A549 treated with CpdA at 1 μM for 4 hours (cell line): ENCODE measurements around the gene SMG9. TPM values are rescaled to one million over a fixed set of nuclear protein-coding genes. Genes with fewer than 3 reads are reported as not detected.

Experiments
- total RNA-seq: library from RNA; stranded (reverse); fragments of 200-300 nt; extraction: Qiagen RNA extraction; gene quantifications from 5 replicates; pipeline ENCODE4 v1.2.3, GENCODE V29; 2022; ENCODE audit warnings: low read depth

SMG9 gene
- total RNA-seq, result 53.6 to 81.6 TPM (median 70.2 TPM) in 5 replicates

GRCh38 chr19:43754503-43755255 is at the start of gene SMG9:
TSS of gene SMG9 (minus strand) at chr19:43754962. CDS start at chr19:43750741, 4,221 bp downstream.

GRCh38 chr19:43802216-43802951 is 47.6 kb upstream of the SMG9 start, which contains the start of gene LYPD5:
TSS of gene LYPD5 (minus strand) at chr19:43802447. CDS start at chr19:43802380, 67 bp downstream.

GRCh38 chr19:43780706-43781525 is 26.2 kb upstream of the SMG9 start, which contains the start of gene KCNN4:
TSS of gene KCNN4 (minus strand) at chr19:43780973. CDS start at chr19:43780861, 112 bp downstream.

GRCh38 chr19:43715776-43716175 is 39.0 kb downstream of the SMG9 start, which contains the start of gene IRGC:
TSS of gene IRGC (plus strand) at chr19:43716076. CDS start at chr19:43718559, 2,483 bp downstream.

Other genes starting within 250 kb of the SMG9 start
- gene ETHE1, start 227.8 kb downstream of the SMG9 start, total RNA-seq, result 44.2 to 57.6 TPM (median 55.4 TPM) in 5 replicates
- gene ZNF575, start 221.8 kb downstream of the SMG9 start, total RNA-seq, result 1.4 to 2.7 TPM (median 1.9 TPM) in 5 replicates
- 29.6 to 33.2 TPM (median 31.3 TPM) in 5 replicates for gene XRCC1, start 179.4 kb downstream of the SMG9 start, total RNA-seq
- gene PINLYP, start 179.2 kb downstream of the SMG9 start, total RNA-seq, result 0.15 to 0.50 TPM (median 0.27 TPM) in 4 of 5 replicates, not detected in the other
- 5.1 to 9.9 TPM (median 6.5 TPM) in 5 replicates for gene IRGQ, start 158.8 kb downstream of the SMG9 start, total RNA-seq
- gene ZNF576, start 158.4 kb downstream of the SMG9 start, total RNA-seq, result 14.5 to 22.5 TPM (median 20.5 TPM) in 5 replicates
- 0.79 to 1.1 TPM (median 1.1 TPM) in 5 replicates for gene SRRM5, start 142.9 kb downstream of the SMG9 start, total RNA-seq
- 43.4 to 64.5 TPM (median 60.4 TPM) in 5 replicates for gene ZNF428, start 135.3 kb downstream of the SMG9 start, total RNA-seq
- gene CADM4, start 115.1 kb downstream of the SMG9 start, total RNA-seq, result 6.5 to 12.9 TPM (median 10.0 TPM) in 5 replicates
- gene PLAUR, start 84.8 kb downstream of the SMG9 start, total RNA-seq, result 120 to 136 TPM (median 123 TPM) in 5 replicates
- not detected in 5 replicates for gene IRGC, start 38.9 kb downstream of the SMG9 start, total RNA-seq
- 47.6 to 69.1 TPM (median 56.3 TPM) in 5 replicates for gene KCNN4, start 26.0 kb upstream of the SMG9 start, total RNA-seq
- 0.21 to 0.44 TPM (median 0.34 TPM) in 3 of 5 replicates, not detected in the others for gene LYPD5, start 47.5 kb upstream of the SMG9 start, total RNA-seq
- gene ZNF283, start 72.4 kb upstream of the SMG9 start, total RNA-seq, result 3.5 to 5.4 TPM (median 4.1 TPM) in 5 replicates
- 0.20 to 0.43 TPM (median 0.23 TPM) in 5 replicates for gene ZNF404, start 129.0 kb upstream of the SMG9 start, total RNA-seq
- 10.3 to 12.8 TPM (median 10.6 TPM) in 5 replicates for gene ZNF45, start 180.3 kb upstream of the SMG9 start, total RNA-seq
- gene ZNF221, start 196.3 kb upstream of the SMG9 start, total RNA-seq, result 0.23 to 0.90 TPM (median 0.61 TPM) in 5 replicates
- gene ZNF155, start 229.2 kb upstream of the SMG9 start, total RNA-seq, result 2.4 to 3.6 TPM (median 3.1 TPM) in 5 replicates
- 2.5 to 3.8 TPM (median 3.5 TPM) in 5 replicates for gene ZNF230, start 248.0 kb upstream of the SMG9 start, total RNA-seq